ENCODE measurements around the gene SPOCK2.

GRCh38 chr10:72082856-72083789, 5.2 kb downstream of the SPOCK2 start:
- no peak for TF ChIP-seq ZKSCAN8 (CRISPR knock-in tag; IDR thresholded peaks at IDR 0.05; ENCODE audit: borderline replicate concordance)
- TF ChIP-seq POLR2A (IDR thresholded peaks at IDR 0.05; ENCODE audit: insufficient read depth in 1 of 2, low read depth in 2 of 2, low read length in 2 of 2): no peak
- TF ChIP-seq FOSL1 (CRISPR knock-in tag; IDR thresholded peaks at IDR 0.05; ENCODE audit: borderline replicate concordance): no peak
- TF ChIP-seq MEIS2 (CRISPR knock-in tag; IDR thresholded peaks at IDR 0.05): no peak
- TF ChIP-seq MTA3 (CRISPR knock-in tag; IDR thresholded peaks at IDR 0.05): no peak

Measured in HepG2 (cell line).